ENCODE measurements around the gene STH.
A peak's percentile ranks its signal among the peaks of the same experiment; 100 is the strongest.

The STH gene

GRCh38 chr17:45981306-45981705 lies 17.7 kb upstream of the STH start:
- H3K4me3 ChIP-seq (ENCODE audit: low read length): no peak overlapping the region
- DNase-seq (ENCODE audit: low read depth, low spot score): no peak

GRCh38 chr17:45982791-45983613 lies 16.0 kb upstream of the STH start:
- no peak for DNase-seq (ENCODE audit: low read depth, low spot score)
- H3K4me3 ChIP-seq (ENCODE audit: low read length): no peak overlapping the region

GRCh38 chr17:45983614-45984310 lies 15.3 kb upstream of the STH start:
- no peak for DNase-seq (ENCODE audit: low read depth, low spot score)
- H3K4me3 ChIP-seq (ENCODE audit: low read length): no peak overlapping the region

- no peak for DNase-seq (ENCODE audit: low read depth, low spot score)
- H3K4me3 ChIP-seq (ENCODE audit: low read length): no peak overlapping the region
Measured at GRCh38 chr17:45984368-45984767, 14.7 kb upstream of the STH start.

- no peak overlapping the region for H3K4me3 ChIP-seq (ENCODE audit: low read length)
- DNase-seq (ENCODE audit: low read depth, low spot score): peak; percentile 38
Measured at GRCh38 chr17:45985447-45985846, 13.6 kb upstream of the STH start.

GRCh38 chr17:45986056-45986455 lies 13.0 kb upstream of the STH start:
- no peak overlapping the region for H3K4me3 ChIP-seq (ENCODE audit: low read length)
- no peak for DNase-seq (ENCODE audit: low read depth, low spot score)

- DNase-seq (ENCODE audit: low read depth, low spot score): no peak
- H3K4me3 ChIP-seq (ENCODE audit: low read length): no peak overlapping the region
Measured at GRCh38 chr17:45987706-45988105, 11.3 kb upstream of the STH start.

GRCh38 chr17:45989759-45990158 lies 9.3 kb upstream of the STH start:
- DNase-seq (ENCODE audit: low read depth, low spot score): no peak

GRCh38 chr17:45990886-45991285 lies 8.2 kb upstream of the STH start:
- DNase-seq (ENCODE audit: low read depth, low spot score): no peak
- no peak overlapping the region for H3K4me3 ChIP-seq (ENCODE audit: low read length)

More at GRCh38 chr17:45989759-45990158, 9.3 kb upstream of the STH start:
- H3K4me3 ChIP-seq (ENCODE audit: low read length): no peak overlapping the region

GRCh38 chr17:45991341-45991740 lies 7.7 kb upstream of the STH start:
- H3K4me3 ChIP-seq (ENCODE audit: low read length): no peak overlapping the region
- DNase-seq (ENCODE audit: low read depth, low spot score): no peak

GRCh38 chr17:45992175-45992574 lies 6.9 kb upstream of the STH start:
- H3K4me3 ChIP-seq (ENCODE audit: low read length): no peak overlapping the region
- DNase-seq (ENCODE audit: low read depth, low spot score): no peak

- DNase-seq (ENCODE audit: low read depth, low spot score): no peak
- H3K4me3 ChIP-seq (ENCODE audit: low read length): no peak overlapping the region
Measured at GRCh38 chr17:45992904-45993303, 6.1 kb upstream of the STH start.

GRCh38 chr17:45993962-45994627 lies 5.0 kb upstream of the STH start:
- H3K4me3 ChIP-seq (ENCODE audit: low read length): no peak overlapping the region
- DNase-seq (ENCODE audit: low read depth, low spot score): no peak

GRCh38 chr17:45994987-45995386 lies 4.1 kb upstream of the STH start:
- no peak overlapping the region for H3K4me3 ChIP-seq (ENCODE audit: low read length)
- DNase-seq (ENCODE audit: low read depth, low spot score): no peak

- H3K4me3 ChIP-seq (ENCODE audit: low read length): no peak overlapping the region
- no peak for DNase-seq (ENCODE audit: low read depth, low spot score)
Measured at GRCh38 chr17:45995627-45996270, 3.3 kb upstream of the STH start.

- H3K4me3 ChIP-seq (ENCODE audit: low read length): no peak overlapping the region
- no peak for DNase-seq (ENCODE audit: low read depth, low spot score)
Measured at GRCh38 chr17:45996282-45996937, 2.6 kb upstream of the STH start.

GRCh38 chr17:45997166-45997565 lies 1.9 kb upstream of the STH start:
- DNase-seq (ENCODE audit: low read depth, low spot score): no peak
- no peak overlapping the region for H3K4me3 ChIP-seq (ENCODE audit: low read length)

GRCh38 chr17:45997624-45998023 lies 1.4 kb upstream of the STH start:
- H3K4me3 ChIP-seq (ENCODE audit: low read length): no peak overlapping the region
- no peak for DNase-seq (ENCODE audit: low read depth, low spot score)

GRCh38 chr17:45999900-46000290 lies 845 bp downstream of the STH start:
- no peak overlapping the region for H3K4me3 ChIP-seq (ENCODE audit: low read length)
- no peak for DNase-seq (ENCODE audit: low read depth, low spot score)

All from Jurkat, Clone E6-1 (cell line).